Left hindlimb (tissue), 1 donor: ENCODE results near the gene CRYBG2.

Experiments used
- DNase-seq: peaks from one replicate; pipeline ENCODE4 v3.0.0-alpha.2; 2018

CRYBG2 gene

DNA sequence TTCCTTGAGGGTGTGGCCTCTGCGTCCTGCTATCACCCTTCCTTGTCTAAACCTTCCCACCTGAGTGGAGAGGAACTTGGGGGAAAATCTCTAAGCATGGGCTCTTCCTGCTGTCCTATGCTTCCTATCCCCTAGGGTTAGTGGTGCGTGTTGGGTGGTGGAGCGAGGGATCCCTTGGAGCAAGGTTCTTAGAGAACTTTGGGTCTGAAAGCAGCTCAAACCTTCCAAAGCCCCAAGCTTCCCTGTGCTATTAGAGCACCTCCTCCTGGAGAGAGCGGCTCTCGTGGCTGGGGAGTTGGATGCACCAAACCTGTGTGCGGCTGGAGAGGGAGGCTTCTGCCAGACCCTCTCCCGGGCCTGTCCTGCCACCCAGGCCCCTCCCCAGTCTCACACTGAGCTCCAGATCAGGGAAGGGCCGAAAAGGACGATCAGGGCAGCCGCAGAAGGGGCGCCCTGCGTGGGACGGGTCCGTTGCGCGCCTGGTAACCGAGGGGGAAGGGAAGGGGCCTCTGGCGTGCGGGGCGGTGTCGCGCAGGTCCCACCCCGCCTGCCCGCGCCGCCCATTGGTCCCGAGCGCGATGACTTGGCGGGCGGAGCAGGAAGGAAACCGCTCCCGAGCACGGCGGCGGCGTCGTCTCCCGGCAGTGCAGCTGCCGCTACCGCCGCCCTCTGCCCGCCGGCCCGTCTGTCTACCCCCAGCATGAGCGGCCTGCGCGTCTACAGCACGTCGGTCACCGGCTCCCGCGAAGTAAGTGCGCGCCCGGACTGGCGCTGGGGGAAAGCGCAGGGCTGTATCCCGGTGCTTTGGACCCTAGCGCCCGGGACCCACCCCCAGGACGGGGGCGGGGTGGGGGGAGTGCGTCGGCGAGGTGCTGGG lies 74.2 kb downstream of the CRYBG2 start, which contains the start of gene SH3BGRL3:
Gene SH3BGRL3, plus strand, starts transcription at position 631 of the 877 bp plus-strand sequence. Its CDS starts 70 bp downstream, at position 701.
- DNase-seq, result peak; percentile 90

DNA sequence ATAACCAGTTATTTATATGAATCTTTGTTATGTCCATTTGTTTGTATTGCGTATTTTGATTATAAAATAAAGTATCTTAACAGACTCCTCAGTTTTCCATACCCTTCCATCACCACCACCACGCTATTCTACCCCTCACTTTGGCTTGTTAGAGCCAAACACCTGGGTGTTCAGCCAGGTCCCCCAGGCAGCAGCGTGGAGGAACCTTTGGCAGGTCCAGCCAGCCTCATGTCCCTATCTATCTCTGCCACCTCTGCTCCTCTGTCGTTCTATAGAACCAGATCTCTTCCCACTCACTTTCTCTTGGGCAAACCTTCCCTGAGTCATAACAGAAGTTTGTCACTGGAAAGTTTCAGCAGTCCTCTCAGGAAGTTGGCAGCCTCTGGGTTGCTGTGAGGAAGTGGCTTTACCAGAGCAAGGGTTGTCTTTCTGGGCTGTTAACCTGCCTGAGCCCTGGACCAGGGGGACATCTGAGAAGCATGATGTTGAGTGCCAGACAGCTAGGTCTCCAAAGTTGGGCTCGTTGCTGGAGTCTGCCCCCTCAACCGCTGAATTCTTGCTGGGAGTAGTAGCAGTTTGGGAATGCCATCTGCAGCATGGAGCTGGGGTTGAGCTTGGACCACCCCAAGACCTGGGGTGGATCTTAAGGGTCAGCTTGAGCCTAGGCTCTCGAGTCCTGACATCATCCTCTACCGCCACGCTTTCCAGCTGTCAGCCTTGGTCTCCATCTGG lies 75.0 kb downstream of the CRYBG2 start:
- peak; percentile 49 for DNase-seq

DNA sequence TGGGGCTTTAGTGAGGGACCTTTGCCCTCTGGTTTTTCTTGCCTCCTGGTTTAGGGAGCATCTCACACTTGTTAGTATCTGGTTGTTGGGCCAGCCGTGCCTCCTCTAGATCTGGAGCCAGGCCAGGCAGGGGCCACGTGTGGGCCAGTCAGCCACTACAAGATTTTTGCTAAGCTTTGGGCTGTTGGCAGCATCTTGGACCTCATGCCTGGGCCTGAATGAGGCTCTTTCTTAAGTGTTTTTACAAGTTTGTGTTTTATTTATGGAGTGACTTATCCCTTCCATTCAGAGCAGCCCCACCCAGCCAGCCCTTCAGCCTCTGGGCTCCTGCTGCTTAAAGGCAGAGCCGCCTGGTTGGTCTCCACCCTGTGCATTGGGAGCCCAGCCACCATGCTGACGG lies 75.6 kb downstream of the CRYBG2 start:
- DNase-seq, result peak; percentile 72

DNA sequence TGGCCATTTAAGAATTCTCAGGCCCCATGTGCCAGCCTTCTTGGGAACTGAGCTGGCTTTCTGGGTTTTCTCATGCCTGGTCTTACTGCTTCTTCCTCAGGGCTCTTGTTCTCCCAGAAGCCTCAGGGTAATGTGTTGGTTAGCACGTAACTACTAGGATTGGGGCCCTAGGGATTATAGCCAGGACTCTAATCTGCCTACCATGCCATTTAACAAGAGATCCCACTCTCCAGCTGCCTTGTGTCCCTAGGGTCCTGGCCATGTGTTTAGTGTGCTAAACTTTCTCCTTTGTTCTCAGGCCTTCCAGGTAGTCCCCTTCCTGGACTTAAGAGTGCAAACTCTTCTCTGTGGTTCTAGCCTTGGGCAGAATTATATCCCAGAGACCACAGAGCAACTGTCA lies 76.2 kb downstream of the CRYBG2 start:
- no peak for DNase-seq

DNA sequence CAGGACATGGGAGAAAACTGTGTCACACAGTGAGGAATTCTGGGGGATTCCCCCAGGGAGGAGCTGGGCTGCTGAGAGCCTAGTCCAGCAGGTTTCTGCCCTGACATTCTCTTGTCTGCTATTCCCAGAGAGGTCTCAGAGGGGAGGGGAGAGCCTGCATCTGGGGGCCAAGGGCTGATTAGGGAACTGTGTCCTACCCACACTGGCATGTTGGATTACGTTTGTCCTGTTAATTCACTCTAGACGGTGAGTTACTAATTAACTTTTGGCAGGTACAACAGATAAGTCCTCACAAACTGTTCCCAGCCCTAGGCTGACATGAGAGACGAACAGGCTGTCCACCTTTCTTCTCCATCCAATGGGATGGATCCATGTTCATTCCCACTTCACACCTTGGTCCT lies 76.7 kb downstream of the CRYBG2 start:
- DNase-seq, result no peak

GRCh38 chr1:26276432-26276838 lies 77.5 kb downstream of the CRYBG2 start:
- DNase-seq, result peak; percentile 42

DNA sequence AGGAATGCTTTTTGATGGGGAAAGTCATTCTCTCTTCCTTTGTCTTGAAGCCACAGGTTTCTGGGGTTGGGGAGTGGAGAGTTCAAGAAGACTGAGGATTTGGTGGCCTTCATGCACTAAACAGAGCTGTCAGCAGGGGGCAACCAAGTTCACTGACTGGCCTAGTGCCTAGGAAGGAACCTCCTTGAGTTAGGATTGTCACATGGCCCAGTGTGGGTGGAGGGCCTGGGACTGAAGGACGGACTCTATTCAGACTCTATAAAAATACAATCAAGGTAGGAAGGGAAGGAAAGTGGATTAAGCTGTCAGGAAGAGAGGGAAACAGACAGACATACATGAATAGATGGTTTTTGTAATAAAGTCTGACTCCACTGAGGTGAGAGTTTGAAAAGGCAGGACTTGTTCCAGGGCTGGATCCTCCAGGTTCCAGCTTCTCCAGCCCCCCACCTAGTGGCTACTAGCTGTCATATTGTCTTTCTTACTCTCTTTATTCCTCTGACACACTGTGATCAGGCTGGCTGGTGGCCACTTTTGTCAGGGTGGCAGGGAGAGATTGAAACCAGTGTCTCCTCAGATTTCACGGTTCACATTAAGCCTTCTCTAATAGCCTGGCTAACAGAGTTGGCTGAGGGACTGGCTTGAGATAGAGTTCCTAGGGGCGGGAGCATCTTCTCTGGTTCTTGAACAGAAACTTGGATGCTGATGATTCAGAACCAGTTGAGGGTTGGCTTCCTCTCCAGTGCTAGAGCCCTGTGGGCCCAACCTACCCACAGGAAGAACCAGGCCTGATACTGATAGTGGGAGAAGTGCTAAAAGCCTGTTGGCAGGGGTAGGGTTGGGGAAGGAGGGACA lies 78.1 kb downstream of the CRYBG2 start:
- DNase-seq, result peak; percentile 79

DNA sequence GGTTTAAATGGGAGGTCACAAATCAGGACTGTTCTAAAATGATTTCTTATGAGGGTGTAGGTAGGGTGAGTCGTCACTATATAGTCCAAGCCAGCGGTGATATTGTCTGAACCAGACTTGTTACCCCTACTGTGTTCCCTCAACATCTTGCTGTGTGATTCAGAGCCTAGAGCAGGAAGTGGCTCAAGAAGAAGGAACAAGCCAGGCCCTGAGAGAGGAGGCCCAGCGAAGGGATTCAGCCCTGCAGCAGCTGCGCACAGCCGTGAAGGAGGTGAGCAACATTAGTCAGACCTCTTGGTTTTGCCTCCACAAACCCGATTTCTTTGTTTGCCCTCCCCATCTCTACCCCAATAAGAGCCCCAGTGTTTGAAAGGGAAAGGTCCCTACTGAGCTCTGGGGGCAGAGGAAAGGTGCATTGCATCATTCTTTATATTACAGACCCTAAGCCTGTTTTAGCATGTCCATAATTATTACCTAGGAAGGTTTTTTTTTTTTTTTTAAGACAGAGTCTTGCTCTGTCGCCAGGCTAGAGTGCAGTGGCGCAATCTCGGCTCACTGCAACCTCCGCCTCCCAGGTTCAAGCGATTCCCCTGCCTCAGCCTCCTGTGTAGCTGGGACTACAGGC lies 79.0 kb downstream of the CRYBG2 start:
- DNase-seq, result no peak
